Gastrocnemius medialis (tissue), 4 donors: Measurements from ENCODE around the gene SP100. TPM values are rescaled to one million over a fixed set of nuclear protein-coding genes. Genes with fewer than 3 reads are reported as not detected.

ENCODE experiments used
- ATAC-seq, 2 donors: fragments of 150-250 bp; one replicate each; pipeline ENCODE4 v1.9.1; 2016
- DNase-seq, 2 donors: peaks; one replicate each; pipeline ENCODE4 v3.0.0-alpha.2; 2019
- H3K27ac ChIP-seq, 4 donors: fragments of 200-600 bp; sonication (generic); 1 replicate in 1 of 4; 2 replicates in 3 of 4; pipeline ENCODE4 v1.5.1; 2016 to 2018; ENCODE audit warnings: mild to moderate bottlenecking in 2 of 4, moderate library complexity in 1 of 4
- H3K27me3 ChIP-seq, 3 donors: fragments of 200-600 bp; sonication (generic) in 2 of 3; 1 replicate in 1 of 3; 2 replicates in 2 of 3; pipeline versions ENCODE4 v1.5.1 to v1.6.0; 2016 to 2019; ENCODE audit warnings: mild to moderate bottlenecking in 1 of 3, moderate library complexity in 1 of 3
- H3K36me3 ChIP-seq, 2 donors: fragments of 200-600 bp; sonication (generic) in 1 of 2; one replicate each; pipeline ENCODE4 v1.5.1; 2017 to 2018
- H3K4me1 ChIP-seq, 2 donors: fragments of 200-600 bp; sonication (generic) in 1 of 2; one replicate each; pipeline ENCODE4 v1.5.1; 2016 to 2017; ENCODE audit warnings: mild to moderate bottlenecking in 2 of 2
- H3K4me3 ChIP-seq, 4 donors: fragments of 200-600 bp; sonication (generic) in 3 of 4; 1 replicate in 1 of 4; 2 replicates in 3 of 4; pipeline ENCODE4 v1.5.1; 2016 to 2019; ENCODE audit warnings: mild to moderate bottlenecking in 2 of 4
- H3K9me3 ChIP-seq, 3 donors: fragments of 200-600 bp; sonication (generic) in 2 of 3; 1 replicate in 1 of 3; 2 replicates in 2 of 3; pipeline ENCODE4 v1.5.1; 2016 to 2019
- CTCF ChIP-seq, 5 experiments: fragments of 450-650 bp in 3 of 5; fragments of 200-600 bp in 2 of 5; sonication (generic) in 2 of 5; IDR thresholded peaks in 4 of 5; conservative IDR thresholded peaks in 1 of 5; 1 replicate in 4 of 5; 2 replicates in 1 of 5; pipeline ENCODE4 v1.5.1; 2016 to 2019; ENCODE audit warnings: antibody characterized with exemption in 5 of 5, mild to moderate bottlenecking in 3 of 5, moderate library complexity in 3 of 5
- POLR2A ChIP-seq, 2 donors: fragments of 450-650 bp; IDR thresholded peaks; one replicate each; pipeline ENCODE4 v1.6.1; 2017; ENCODE audit warnings: antibody characterized with exemption in 2 of 2, mild to moderate bottlenecking in 2 of 2, moderate library complexity in 2 of 2
- in situ Hi-C, 4 donors: fragments of 200-750 bp; cut with MboI; loops; one replicate each; pipeline versions ENCODE4 v1.15.0 to v1.8.0; 2017; ENCODE audit warnings: low sequenced_read_pairs in 4 of 4
- intact Hi-C: fragments of 100-400 bp; cut with DNase I; formaldehyde crosslinking; loops from one replicate; pipeline ENCODE4 v1.15.1; 2023; ENCODE audit warnings: low total_unique reads
- total RNA-seq, 4 donors: library from RNA; depleted of rRNA; stranded (reverse); fragments of >200 nt; gene quantifications; one replicate each; pipeline versions ENCODE4 v1.1.0 to v1.2.3, GENCODE V29; 2016

The SP100 gene
- total RNA-seq, 4 donors from 2014 or later, result 18.2 to 30.7 (median 19.5) TPM

GRCh38 chr2:230570987-230571386 is 155.0 kb downstream of the SP100 start:
- ATAC-seq (no peak), DNase-seq (no peak)
- no peaks in the 10 kb centered on the region for H3K27me3 ChIP-seq
- no peak overlapping the region for H3K4me3 ChIP-seq
- no peak overlapping the region for H3K27ac ChIP-seq
- H3K9me3 ChIP-seq, result no peaks in the 10 kb centered on the region
- no peaks in the 10 kb centered on the region for H3K36me3 ChIP-seq
- intact Hi-C loops (no loop called here), in situ Hi-C loops (no loop called here)
- no peak for TF ChIP-seq CTCF (IDR thresholded peaks at IDR 0.05 in 4 of 5, conservative IDR thresholded peaks at IDR 0.05 in 1 of 5)
- TF ChIP-seq POLR2A (IDR thresholded peaks at IDR 0.05), result no peak
- no peaks in the 10 kb centered on the region for H3K4me1 ChIP-seq

GRCh38 chr2:230575642-230576324 is 159.8 kb downstream of the SP100 start:
- H3K27ac ChIP-seq, result no peak overlapping the region
- no peak for TF ChIP-seq POLR2A (IDR thresholded peaks at IDR 0.05)
- no peak for TF ChIP-seq CTCF (IDR thresholded peaks at IDR 0.05 in 4 of 5, conservative IDR thresholded peaks at IDR 0.05 in 1 of 5)
- H3K4me3 ChIP-seq, result no peak overlapping the region
- DNase-seq (no peak), ATAC-seq (no peak)
- H3K9me3 ChIP-seq, result no peaks in the 10 kb centered on the region
- no peaks in the 10 kb centered on the region for H3K4me1 ChIP-seq
- no peaks in the 10 kb centered on the region for H3K36me3 ChIP-seq
- intact Hi-C loops, result no loop called here
- no peaks in the 10 kb centered on the region for H3K27me3 ChIP-seq
- in situ Hi-C loops, result no loop called here

GRCh38 chr2:230577114-230577513 is 161.1 kb downstream of the SP100 start:
- intact Hi-C loops (no loop called here), in situ Hi-C loops (no loop called here)
- no peak overlapping the region for H3K4me3 ChIP-seq
- TF ChIP-seq CTCF (IDR thresholded peaks at IDR 0.05 in 4 of 5, conservative IDR thresholded peaks at IDR 0.05 in 1 of 5) (no peak), POLR2A (IDR thresholded peaks at IDR 0.05) (no peak)
- H3K4me1 ChIP-seq, result no peaks in the 10 kb centered on the region
- H3K36me3 ChIP-seq, result no peaks in the 10 kb centered on the region
- no peaks in the 10 kb centered on the region for H3K9me3 ChIP-seq
- ATAC-seq (no peak), DNase-seq (no peak)
- no peaks in the 10 kb centered on the region for H3K27me3 ChIP-seq
- no peak overlapping the region for H3K27ac ChIP-seq

- Histone ChIP-seq H3K36me3 (no peaks in the 10 kb centered on the region), H3K4me3 (no peak overlapping the region), H3K27ac (no peak overlapping the region), H3K4me1 (no peaks in the 10 kb centered on the region), H3K9me3 (no peaks in the 10 kb centered on the region), H3K27me3 (no peaks in the 10 kb centered on the region)
- intact Hi-C loops, result no loop called here
- in situ Hi-C loops, result no loop called here
- no peak for TF ChIP-seq POLR2A (IDR thresholded peaks at IDR 0.05)
- TF ChIP-seq CTCF (IDR thresholded peaks at IDR 0.05 in 4 of 5, conservative IDR thresholded peaks at IDR 0.05 in 1 of 5), result no peak
- DNase-seq, result no peak
- no peak for ATAC-seq
These were observed 162.1 kb downstream of the SP100 start for GRCh38 chr2:230578106-230578505.

DNA sequence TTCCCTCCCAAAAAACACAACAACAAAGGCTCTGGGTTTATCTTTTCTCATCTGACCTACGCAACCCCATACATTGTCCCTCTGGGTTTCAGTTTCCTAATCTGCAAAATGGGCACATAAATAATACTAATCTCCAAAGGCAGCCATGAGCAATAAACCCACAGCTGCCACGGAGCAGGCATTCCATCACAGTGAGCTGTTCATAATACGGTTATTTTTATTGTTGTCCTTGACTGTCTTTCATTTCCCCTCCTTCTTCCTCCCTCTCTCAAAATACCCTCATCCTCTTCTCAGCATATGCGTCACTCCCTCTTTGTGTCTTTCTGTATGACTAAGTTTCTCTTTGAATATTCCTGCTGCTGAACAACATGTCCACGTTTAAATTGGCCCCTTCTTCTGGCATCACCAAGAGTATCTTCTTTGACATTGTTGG is 166.9 kb downstream of the SP100 start:
- no peaks in the 10 kb centered on the region for H3K27me3 ChIP-seq
- intact Hi-C loops, result no loop called here
- DNase-seq, result no peak
- H3K36me3 ChIP-seq, result no peaks in the 10 kb centered on the region
- no peak overlapping the region for H3K4me3 ChIP-seq
- H3K27ac ChIP-seq, result no peak overlapping the region
- no peaks in the 10 kb centered on the region for H3K9me3 ChIP-seq
- no peaks in the 10 kb centered on the region for H3K4me1 ChIP-seq
- TF ChIP-seq POLR2A (IDR thresholded peaks at IDR 0.05) (no peak), CTCF (IDR thresholded peaks at IDR 0.05 in 4 of 5, conservative IDR thresholded peaks at IDR 0.05 in 1 of 5) (no peak)
- in situ Hi-C loops, result no loop called here
- ATAC-seq, result no peak
